CD4-positive, alpha-beta T cell treated with Interleukin-4 for 4 hours (primary cell): ENCODE results near the gene ST8SIA5.
"Not testable (repeated sequence)": the region's sequence is repeated elsewhere in the genome, so short reads cannot be mapped to it uniquely, and the experiment has no call there.

Source experiments
- DNase-seq: peaks from one replicate; pipeline ENCODE4 v3.0.0-alpha.2; 2020

ST8SIA5 gene, protein sequence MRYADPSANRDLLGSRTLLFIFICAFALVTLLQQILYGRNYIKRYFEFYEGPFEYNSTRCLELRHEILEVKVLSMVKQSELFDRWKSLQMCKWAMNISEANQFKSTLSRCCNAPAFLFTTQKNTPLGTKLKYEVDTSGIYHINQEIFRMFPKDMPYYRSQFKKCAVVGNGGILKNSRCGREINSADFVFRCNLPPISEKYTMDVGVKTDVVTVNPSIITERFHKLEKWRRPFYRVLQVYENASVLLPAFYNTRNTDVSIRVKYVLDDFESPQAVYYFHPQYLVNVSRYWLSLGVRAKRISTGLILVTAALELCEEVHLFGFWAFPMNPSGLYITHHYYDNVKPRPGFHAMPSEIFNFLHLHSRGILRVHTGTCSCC

DNA sequence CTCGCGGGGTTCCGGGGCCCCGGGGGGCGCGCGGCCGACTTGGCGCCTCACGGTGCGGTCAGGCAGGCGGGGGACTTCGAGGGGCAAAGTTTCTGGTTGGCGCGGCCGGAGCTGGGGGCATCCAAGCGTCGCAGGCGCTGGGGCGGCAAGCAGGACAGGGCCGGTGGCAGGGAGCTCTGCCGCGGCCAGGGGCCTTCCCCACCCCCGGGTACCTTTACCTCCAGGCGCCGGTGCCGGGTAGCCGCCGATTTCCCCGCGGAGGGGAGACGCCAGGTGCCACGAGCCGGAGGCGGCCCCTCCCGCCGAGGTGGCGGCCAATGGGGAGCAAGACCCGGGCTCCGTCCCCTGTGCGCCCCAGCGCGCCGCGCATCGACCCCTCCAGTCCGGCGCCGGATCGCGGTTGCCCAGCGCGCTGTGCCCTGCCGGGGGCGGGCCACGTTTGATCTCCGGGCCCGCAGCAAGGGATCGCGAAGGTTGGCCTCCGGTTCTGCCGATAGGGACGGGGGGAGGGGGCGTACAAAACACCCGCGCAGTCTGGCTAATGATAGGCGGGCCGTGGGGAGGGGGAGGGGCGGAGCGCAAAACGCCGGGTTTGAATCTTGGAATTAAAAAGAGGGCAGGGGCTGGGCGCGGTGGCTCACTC, at the start of gene ST8SIA5:
TSS of gene ST8SIA5 (minus strand) at position 495 of the 643 bp plus-strand sequence. CDS start 545 bp downstream, outside the sequence.
- no peak for DNase-seq

DNA sequence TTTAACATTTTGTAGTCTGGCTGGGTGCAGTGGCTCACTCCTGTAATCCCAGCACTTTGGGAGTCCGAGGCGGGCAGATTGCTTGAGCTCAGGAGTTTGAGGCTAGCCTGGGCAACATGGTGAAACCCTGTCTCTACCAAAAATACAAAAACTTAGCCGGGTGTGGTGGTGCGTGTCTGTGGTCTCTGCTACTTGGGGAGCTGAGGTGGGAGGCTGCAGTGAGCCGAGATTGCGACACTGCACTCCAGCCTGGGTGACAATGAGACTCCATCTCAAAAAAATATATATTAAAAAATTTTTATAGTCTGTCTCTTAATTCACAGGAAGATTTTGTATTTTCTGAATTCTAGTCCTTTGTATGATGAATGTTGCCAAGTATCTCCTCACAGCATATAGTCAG, 39.1 kb upstream of the ST8SIA5 start:
- DNase-seq: not testable (repeated sequence)

DNA sequence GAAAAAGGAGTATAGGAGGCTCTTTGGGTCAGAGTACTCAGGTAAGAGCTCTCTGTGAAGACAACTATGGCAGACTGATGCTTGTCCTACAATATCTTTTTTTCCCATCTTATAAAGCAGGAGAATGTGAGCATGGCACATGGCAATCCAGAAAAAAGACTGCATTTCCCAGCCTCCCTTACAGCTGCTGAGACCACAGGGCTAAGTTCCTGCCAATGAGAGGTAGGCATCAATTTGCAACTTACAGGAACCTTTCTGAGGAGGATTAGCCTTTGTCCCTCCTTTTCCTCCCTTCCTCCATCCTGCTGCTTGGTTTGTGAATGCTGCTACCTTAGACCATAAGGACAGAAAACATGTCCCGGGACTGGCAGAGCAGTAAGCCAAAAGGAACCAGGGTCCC, 37.8 kb upstream of the ST8SIA5 start:
- no peak for DNase-seq

DNA sequence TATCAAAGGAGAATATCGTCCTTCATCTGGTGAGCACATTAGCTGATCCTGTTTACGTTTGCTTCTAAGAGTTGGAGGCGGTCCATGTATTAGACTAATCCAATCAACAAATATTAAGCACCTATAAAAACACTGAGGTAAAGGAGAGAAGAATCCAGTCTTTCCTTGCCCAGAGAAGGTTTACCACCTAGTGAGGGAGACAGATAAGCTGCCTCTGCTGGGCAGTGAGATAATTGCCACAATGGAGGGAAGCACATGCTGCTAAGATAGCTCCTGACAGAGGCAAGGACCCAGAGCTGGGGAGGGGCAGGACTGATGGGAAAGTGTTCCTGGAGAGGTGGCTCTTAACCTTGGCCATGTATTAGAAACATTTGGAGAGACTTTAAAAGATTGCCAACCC, 36.7 kb upstream of the ST8SIA5 start:
- DNase-seq: no peak

DNA sequence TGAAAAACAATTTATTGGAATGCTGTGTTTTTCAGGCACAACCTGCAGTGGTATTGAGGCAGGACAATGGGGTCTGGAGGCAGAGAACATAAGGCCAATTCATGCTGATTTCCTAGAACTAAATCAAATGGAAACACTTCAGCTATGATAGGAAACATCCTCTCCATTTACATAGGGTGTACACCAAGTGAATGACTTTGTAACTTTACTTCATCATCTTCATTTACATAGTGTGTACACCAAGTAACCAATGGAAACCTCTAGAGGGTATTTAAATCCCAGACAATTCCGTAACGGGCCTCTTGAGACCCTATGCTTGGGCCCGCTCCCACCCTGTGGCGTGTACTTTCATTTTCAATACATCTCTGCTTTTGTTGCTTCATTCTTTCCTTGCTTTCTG, 32.2 kb upstream of the ST8SIA5 start:
- no peak for DNase-seq

DNA sequence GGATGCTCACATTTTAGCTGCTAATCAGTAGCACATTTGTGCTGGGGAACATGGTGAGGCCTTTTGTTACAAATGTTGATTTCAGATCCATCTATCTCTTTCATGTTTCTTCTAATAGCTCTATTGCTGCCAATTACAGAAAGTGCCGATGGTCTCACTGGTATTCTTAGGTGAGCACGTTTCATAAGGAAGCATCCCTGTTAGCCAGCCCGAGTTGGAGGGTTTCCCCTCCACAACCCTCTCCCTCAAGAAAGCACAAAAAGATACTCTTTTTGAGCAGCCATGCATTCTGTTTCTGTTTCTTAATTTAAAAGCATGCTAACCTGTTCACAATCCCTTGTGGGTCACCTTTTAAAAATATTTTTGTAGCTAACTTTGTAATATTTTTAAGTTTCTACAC, 30.8 kb upstream of the ST8SIA5 start:
- DNase-seq: no peak

DNA sequence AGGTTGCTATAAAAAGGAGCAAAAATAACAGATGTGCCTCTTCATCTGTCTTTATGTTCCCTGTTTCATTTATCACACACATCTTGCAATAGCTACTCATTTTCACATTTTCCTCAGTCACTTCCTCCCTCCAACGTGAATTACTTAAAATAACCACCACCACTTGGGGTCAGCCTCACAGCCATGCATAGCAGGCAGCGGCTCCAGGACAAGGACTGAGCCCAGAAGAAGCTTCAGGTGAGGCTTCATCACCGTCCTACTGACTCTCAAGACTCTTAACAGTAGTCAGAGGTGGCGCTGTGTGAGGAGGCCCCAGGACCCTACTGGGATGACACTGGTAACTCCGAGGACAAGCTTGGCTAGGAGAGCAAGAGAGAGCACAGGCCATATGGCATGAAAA, 15.5 kb upstream of the ST8SIA5 start:
- no peak for DNase-seq

DNA sequence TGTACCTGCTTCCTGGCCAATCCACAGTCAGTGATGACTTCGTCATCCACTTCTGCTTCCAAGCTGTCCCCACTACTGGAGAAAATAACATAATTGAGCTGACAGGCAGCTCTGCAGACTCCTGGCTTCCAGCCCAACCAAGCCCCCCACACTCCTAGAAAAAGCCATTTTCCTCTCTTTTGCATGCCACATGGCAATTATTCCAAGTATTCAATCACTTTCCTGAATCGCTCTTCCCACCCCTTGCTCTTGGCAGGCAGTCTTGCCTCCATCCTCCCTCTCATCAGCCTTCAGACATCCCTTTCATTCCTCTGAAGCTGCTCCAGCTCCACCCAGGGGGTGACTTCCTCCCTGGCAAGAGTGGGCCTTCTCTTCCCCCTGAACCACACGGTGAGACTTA, 14.3 kb upstream of the ST8SIA5 start:
- DNase-seq: no peak

DNA sequence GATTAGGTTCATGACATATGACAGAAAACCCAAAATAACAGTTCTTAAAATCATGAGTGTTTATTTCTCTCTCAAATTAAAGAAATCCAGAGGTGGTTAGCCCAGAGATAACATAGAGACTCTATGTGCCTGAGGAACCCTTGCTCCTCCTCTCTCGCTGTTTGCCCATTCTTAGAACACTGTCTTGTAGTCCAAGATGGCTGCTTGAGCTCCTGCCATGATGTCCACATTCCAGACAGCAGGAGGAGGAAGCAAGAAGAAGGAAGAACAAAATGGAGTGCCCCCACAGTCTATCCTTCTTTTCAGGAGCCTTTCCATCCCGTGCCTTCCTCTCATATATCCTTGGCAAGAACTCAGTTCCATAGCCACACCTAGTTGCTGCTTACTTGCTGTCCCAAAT, 13.9 kb upstream of the ST8SIA5 start:
- DNase-seq: no peak

DNA sequence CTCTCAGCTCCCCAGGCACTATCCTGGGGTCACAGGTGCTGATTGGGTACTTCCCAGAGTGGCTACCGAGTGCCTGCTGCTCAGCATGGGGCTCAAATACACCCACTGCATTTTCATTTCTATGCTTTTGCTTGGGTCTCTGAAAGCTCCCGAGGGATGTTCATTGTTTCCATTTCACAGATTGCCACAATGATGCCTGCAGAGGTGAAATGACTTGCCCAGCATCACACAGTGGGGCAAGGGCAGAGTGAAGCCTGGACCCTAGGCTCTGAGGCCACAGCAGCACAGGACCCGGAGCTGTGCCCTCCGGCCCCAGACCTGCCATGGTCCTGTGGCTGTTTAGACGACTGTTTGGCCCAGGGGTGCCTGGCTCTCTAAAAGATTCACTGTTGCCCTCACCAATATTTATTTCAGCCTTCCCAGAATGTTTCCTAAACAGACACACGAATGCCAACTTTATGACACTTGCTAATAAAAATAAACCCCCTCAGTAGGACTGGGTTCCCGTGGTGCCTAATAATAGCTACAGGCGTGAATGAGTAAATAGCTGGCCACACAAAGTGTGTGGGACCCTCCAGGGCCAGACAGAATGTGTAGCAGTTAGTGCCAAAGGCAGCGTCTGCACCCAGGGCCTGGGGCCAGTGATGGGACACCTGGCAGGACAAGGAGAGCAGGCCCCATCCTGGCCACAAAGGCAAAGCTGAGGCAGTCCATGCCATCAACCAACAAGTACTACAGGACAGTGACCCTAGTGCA, 11.5 kb upstream of the ST8SIA5 start:
- DNase-seq: no peak

DNA sequence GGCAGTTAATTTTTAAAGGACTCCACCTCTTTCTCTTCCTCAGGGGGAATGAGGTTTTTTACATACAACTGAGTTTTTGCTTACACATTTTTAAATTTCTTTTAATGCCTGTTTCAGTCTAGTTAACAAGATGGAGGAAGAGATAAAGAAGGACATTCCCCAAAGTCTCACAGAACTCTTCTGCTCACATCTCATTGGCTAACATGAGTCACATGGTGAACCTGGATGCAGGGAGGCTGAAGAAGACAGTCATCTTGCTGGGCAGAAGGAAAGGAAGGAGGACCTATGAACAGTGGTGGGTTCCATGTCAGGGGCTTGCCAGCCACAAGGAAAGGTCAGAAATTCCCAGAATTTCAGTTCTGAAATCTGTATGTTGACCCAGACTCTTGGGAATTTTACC, 10.4 kb upstream of the ST8SIA5 start:
- no peak for DNase-seq

DNA sequence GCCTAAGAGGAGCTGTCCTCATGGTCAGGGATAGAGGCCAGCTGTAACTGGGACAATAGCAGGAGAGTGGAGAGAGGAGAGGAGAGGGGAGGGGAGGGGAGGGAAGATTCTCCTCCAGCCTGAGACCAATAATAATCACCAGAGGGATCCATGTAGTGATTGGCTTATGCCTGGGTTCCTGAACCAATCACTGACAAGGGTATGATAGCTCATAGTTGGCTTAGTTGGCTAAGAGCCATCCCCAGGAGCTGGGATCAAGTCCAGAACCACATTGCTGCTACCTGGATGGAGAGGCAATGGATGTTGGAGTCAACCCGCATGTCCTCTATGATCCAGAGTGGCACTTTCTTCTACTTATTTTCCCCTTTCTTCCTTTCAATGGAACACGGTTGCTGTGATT, 7.7 kb upstream of the ST8SIA5 start:
- no peak for DNase-seq

DNA sequence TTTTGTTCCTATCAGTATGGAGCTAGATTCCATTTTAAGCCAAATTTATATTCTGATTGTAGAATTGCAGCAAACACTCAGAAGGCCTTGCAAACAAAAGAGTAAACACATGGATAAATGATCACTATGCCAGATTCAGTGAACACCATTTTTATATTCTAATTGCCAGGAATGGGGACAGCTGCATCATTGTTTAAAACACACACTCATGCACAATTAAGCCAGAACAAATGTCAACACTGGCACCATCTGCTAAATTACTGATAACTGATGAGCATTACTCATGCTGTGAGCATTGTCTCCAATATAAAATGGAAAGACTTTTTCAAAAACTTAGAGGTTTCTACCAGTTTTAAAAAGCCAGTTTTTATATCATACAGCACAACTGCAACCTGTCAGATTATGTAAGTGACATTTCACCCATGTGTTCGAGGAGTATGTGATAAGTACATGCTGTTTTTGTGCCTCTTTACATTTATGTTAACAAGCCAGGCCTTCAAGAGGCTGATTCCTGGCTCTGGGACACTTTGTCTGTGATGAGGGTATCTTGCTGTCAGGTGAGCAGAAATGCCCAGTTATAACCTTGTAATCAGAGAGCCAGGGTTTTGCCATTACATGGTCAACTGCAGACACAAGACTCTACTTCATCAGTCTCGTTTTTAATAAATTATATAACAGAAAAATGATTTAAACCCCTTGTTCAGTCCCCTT, 4.4 kb upstream of the ST8SIA5 start:
- DNase-seq: no peak

DNA sequence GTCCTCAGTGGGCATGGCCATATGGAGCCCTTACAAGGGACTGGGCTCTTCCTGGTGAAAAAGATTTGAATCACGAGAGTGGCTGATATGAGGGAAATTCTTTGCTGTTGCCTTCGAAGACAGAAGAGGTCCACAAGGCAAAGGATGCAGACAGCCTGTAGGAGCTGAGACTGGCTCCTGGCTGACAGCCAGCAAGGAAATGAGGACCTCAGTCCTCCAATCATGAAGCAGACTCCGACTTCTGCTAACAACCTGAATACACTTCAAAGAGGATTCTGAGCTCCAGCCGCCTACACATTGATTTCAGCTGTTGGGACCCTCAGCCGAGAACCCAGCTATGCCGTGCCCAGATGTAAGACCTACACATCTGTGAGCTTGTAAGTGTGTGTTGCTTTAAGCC, 3.0 kb upstream of the ST8SIA5 start:
- no peak for DNase-seq

DNA sequence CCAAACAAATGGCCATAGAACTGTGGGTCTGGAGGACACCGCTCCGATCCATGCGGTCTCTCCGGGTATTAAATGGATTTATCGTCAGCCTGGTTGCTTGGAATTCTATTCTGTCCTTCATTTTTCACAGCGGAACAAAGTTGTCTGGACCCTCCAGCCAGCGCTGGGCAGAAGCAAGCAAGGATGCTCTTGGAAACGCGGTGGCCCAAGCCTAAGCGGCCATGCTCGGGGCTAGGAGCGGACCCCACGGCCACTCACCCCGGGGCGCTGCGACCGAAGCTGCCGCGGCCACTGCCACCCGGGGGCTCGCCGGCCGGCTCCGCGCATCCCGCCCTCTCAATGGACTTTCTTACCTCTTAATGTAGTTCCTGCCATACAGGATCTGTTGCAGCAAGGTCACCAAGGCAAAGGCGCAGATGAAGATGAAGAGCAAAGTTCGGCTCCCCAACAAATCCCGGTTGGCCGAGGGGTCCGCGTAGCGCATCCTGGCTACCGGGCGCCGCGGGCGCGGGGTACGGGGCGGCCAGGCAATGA, 761 bp downstream of the ST8SIA5 start:
- no peak for DNase-seq

DNA sequence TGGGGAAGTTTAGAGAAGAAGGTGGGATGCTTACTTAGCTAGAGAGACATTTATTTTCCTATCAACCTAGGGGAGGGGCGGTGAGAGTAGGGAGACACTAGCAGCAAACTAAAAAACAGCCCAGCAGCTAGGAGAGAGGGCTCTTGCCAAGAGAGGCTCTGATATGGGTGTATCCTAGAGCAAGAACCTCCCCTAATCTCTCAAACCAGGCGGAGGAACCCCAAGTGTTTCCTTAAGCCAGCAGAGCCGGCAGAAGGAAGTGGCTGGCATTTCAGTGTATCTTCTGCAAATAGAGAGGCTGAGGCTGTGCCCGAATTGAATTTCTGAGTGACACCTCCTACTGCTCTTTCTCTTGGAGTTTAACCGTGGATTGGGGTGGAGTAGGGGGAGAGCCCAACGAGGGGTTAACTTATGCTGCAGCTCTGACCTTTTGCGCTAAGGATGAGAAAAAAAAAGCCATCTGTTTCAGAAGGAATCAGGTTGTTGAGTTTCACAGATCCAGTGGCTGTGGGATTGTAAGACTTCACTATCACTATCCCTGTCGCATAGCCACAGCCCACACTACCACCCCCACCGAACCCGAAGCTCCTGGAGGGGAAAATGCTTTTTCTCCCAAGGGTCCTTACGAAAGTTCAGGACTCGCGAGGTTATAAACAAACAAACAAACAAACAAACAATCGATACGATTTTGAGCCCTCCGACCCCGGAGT, 1.4 kb downstream of the ST8SIA5 start:
- DNase-seq: no peak

DNA sequence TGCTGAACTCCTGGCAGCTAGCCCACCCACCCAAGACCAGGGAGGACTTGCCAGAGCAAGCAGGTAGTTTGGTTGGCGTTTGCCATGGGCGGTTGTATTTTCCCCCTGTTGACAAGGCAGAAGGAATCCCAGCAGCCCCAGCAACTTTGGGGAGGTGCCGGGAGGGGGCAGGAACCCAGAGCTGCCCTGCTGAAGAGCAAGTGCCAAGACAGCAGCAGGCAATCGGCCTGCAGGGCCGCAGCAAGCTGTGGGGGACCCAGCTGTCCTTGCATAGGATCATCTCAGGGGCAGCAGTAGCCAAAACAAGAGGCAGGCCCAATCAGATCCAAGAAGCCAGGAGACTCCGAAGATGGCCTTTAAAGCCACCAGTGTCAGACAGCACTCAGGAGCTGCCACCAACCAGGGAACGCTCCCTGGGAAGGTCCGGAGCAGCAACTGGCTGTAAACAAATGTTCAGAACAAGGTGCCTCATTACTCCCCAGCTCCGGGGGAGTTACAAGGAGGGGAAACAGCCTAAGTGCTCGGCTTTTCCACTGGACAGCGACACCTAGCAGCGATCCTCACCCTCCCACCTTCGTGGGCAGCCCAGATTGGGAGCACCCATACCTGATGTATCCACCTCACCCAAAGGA, 2.1 kb downstream of the ST8SIA5 start:
- DNase-seq: no peak

DNA sequence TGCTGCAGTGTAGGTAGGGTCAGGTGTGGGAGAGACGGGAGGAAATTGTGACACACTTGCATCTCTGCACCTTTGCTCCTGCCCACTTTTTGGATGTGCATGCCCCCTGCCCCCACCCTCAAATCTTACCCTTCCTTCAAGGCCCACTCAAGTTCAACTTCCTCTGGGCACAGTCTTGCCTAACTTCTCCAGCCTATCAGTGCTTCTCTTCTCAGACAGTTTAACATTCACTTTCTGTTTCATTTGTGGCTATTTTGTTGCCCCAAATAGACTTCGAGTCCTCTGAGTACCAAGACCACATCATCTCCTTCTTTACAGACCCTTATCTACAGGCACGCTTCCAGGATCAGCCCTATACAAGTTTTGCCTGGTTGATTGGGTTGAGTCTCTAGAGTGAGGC, 2.7 kb downstream of the ST8SIA5 start:
- no peak for DNase-seq

DNA sequence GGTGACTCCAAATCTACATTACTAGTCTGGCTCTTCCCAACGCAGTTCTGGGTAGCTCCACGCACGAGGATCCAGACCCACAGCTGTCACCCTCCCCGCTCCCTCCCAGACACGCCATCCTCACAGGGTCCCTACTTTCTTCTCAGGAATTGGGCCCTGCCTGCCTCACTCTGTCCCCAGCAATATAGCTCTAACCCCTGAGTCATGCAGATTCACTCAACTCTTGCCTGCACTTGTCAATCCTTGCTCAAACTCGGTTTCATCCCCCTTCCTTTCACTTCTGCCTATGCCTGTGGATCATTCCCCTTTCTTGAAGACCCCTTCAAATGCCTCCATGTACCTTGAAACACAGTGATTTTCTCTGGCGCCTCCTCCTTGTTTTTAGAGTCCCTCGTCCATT, 5.0 kb downstream of the ST8SIA5 start:
- no peak for DNase-seq

DNA sequence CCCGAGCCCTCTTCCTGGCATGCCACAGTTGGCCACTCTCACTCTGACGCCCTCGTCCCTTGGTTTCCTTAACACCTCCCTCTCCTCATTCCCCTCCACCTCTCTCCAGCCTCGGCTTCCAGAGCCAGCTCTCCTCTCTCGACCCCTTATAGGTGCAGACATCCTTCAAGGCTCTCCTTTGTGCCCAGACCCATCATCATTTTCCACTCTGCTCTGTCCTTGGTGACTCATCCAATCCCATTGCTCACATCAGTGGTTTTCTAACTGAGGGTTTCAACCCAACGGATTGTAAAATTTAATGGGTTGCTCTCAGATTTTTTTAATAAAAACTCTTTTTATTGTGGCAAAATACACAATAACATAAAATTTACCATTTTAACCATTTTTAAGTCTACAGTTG, 6.2 kb downstream of the ST8SIA5 start:
- no peak for DNase-seq

DNA sequence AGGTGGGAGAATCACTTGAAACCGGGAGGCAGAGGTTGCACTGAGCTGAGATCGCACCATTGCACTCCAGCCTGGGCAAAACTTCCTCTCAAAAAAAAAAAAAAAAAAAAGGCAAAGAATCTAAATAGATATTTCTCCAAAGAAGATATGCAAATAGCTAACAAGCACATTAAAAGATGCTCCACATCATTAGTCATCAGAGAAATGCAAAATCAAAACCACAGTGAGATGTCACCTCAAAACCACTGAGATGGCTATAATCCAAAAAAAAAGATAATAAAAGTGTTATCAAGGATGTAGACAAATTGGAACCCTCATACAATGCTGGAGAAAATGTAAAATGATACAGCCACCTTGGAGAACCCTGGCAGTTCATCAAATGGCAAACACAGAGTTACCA, 8.4 kb downstream of the ST8SIA5 start:
- DNase-seq: no peak

DNA sequence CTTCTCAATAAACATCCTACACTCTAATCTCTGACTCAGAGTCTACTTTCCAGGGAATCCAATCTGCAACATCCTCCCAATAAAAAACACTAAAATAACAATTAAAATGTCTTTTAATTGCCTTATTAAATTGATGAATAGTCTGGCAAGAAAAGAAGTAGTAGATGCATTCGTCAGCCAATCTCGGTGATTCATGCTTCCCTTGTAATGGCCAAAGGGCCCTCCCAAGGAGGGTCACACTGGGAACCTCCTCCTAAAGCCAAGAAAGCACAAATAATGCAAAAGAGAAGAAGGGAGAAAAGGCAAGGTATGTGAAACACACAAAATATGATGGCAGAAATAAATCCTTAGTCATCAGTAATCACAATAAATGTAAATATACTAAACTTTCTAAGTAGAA, 16.8 kb downstream of the ST8SIA5 start:
- DNase-seq: no peak
